DOHH2 (cell line): ENCODE data around the gene ECT2L.

Experiments used
- EZH2phosphoT487 ChIP-seq: fragments of 200-600 bp; sonication (generic); IDR thresholded peaks from 2 replicates; pipeline ENCODE4 v1.6.1; 2017; ENCODE audit warnings: borderline replicate concordance, mild to moderate bottlenecking, antibody characterized with exemption, low read length, moderate library complexity, mixed read lengths
- TF ChIP-seq, protein P1 (sequence below): fragments of 200-600 bp; sonication (generic); IDR thresholded peaks from one replicate; pipeline ENCODE4 v1.5.1; 2014; ENCODE audit warnings: antibody characterized with exemption, mild to moderate bottlenecking, low read depth, low read length; ENCODE audit not compliant: poor library complexity, severe bottlenecking

DNA sequence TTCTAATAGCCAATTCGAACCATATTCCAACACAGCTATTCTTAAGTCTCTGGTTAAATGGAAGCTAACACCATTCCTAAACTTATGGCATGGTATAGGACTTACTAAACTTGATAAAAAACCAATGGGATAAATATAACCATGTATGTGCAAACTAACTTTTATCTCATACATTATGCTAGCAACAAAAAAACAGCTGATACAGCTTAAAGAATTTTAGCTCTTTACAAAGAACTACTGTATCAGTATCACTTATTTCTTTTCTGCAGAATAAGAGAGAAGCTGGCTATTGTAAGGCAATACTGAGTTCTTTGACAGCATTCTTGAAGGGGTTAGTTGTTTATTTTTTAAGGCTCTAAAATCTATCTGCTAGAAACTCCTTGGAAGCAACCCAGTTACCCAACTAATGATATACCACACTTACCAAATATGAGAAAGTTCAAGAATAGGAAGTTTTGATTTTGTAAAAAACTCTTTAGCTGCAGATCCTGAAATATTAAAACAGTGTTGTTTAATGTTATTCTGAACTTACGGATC is 147.3 kb downstream of the ECT2L start:
- TF ChIP-seq, protein P1, sequence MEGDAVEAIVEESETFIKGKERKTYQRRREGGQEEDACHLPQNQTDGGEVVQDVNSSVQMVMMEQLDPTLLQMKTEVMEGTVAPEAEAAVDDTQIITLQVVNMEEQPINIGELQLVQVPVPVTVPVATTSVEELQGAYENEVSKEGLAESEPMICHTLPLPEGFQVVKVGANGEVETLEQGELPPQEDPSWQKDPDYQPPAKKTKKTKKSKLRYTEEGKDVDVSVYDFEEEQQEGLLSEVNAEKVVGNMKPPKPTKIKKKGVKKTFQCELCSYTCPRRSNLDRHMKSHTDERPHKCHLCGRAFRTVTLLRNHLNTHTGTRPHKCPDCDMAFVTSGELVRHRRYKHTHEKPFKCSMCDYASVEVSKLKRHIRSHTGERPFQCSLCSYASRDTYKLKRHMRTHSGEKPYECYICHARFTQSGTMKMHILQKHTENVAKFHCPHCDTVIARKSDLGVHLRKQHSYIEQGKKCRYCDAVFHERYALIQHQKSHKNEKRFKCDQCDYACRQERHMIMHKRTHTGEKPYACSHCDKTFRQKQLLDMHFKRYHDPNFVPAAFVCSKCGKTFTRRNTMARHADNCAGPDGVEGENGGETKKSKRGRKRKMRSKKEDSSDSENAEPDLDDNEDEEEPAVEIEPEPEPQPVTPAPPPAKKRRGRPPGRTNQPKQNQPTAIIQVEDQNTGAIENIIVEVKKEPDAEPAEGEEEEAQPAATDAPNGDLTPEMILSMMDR = no peak
- no peak for TF ChIP-seq EZH2phosphoT487
